SK-N-SH (cell line): Measurements from ENCODE around the gene DUS3L.

Experiments used
- CTCF ChIP-seq: fragments of 200-600 bp; sonication (generic); IDR thresholded peaks from 2 replicates; pipeline ENCODE4 v1.6.1; 2017; ENCODE audit warnings: antibody characterized with exemption, mild to moderate bottlenecking, moderate library complexity
- JUND ChIP-seq: IDR thresholded peaks from 2 replicates; pipeline ENCODE4 v1.4.0; 2012
- MAX ChIP-seq: IDR thresholded peaks from 2 replicates; pipeline ENCODE4 v1.4.0; 2012; ENCODE audit warnings: low read depth
- REST ChIP-seq: IDR thresholded peaks from 2 replicates; pipeline ENCODE4 v1.6.1; 2012; ENCODE audit warnings: mild to moderate bottlenecking, low read depth, low read length, moderate library complexity
- TAF1 ChIP-seq: IDR thresholded peaks from 2 replicates; pipeline ENCODE4 v1.6.1; 2012; ENCODE audit warnings: low read depth, mild to moderate bottlenecking, low read length, moderate library complexity, borderline replicate concordance

- no peak for TF ChIP-seq TAF1
- TF ChIP-seq CTCF = no peak
- TF ChIP-seq REST = no peak
- no peak for TF ChIP-seq JUND
- no peak for TF ChIP-seq MAX
Observed at GRCh38 chr19:5788422-5788821, 2.5 kb downstream of the DUS3L start.
